Endothelial cell (in vitro differentiated cells): ENCODE data around the gene PTAR1. TPM values are rescaled to one million over a fixed set of nuclear protein-coding genes. Genes with fewer than 3 reads are reported as not detected.

Source experiments
- DNase-seq: peaks from one replicate; pipeline ENCODE4 v3.0.0; 2021; ENCODE audit warnings: low spot score
- H3K27ac Mint-ChIP-seq: one replicate; pipeline ENCODE4 v1.8.0; 2021; ENCODE audit warnings: mixed read lengths, inconsistent platforms; ENCODE audit not compliant: unreplicated experiment
- H3K27me3 Mint-ChIP-seq: one replicate; pipeline ENCODE4 v1.8.0; 2021; ENCODE audit warnings: mild to moderate bottlenecking, moderate library complexity, mixed read lengths, inconsistent platforms; ENCODE audit not compliant: unreplicated experiment
- H3K36me3 Mint-ChIP-seq: one replicate; pipeline ENCODE4 v1.8.0; 2021; ENCODE audit warnings: mild to moderate bottlenecking, low read depth, mixed read lengths, inconsistent platforms; ENCODE audit not compliant: unreplicated experiment
- H3K4me1 Mint-ChIP-seq: one replicate; pipeline ENCODE4 v1.8.0; 2021; ENCODE audit warnings: mild to moderate bottlenecking, mixed read lengths, inconsistent platforms; ENCODE audit not compliant: unreplicated experiment
- H3K4me3 Mint-ChIP-seq: one replicate; pipeline ENCODE4 v1.8.0; 2021; ENCODE audit warnings: mild to moderate bottlenecking, mixed read lengths, inconsistent platforms; ENCODE audit not compliant: unreplicated experiment
- H3K9me3 Mint-ChIP-seq: one replicate; pipeline ENCODE4 v1.8.0; 2021; ENCODE audit warnings: mixed read lengths, inconsistent platforms; ENCODE audit not compliant: unreplicated experiment
- CTCF ChIP-seq: fragments of 200-600 bp; sonication (generic); IDR thresholded peaks from one replicate; pipeline ENCODE4 v1.5.0; 2021; ENCODE audit warnings: antibody characterized with exemption; ENCODE audit not compliant: unreplicated experiment
- total RNA-seq: library from RNA; stranded (reverse); fragmentation: NEBNext Ultra II Directional; extraction: Animal tissue kit (Norgen Biotek cat#: 25700); gene quantifications from one replicate; pipeline ENCODE4 v1.2.1, GENCODE V29; 2021; ENCODE audit not compliant: unreplicated experiment

Gene PTAR1
- total RNA-seq, 1 donor from 2014 or later = 32.5 TPM

- no peak for TF ChIP-seq CTCF
- H3K27ac Mint-ChIP-seq = no peak overlapping the region
- peaks cover 6% of the 10 kb centered on the region for H3K36me3 Mint-ChIP-seq
- no peak for DNase-seq
- no peaks in the 10 kb centered on the region for H3K4me1 Mint-ChIP-seq
- H3K27me3 Mint-ChIP-seq = no peaks in the 10 kb centered on the region
- H3K9me3 Mint-ChIP-seq = no peaks in the 10 kb centered on the region
- H3K4me3 Mint-ChIP-seq = no peak overlapping the region
Observed at GRCh38 chr9:69696802-69697201, 63.0 kb downstream of the PTAR1 start.

DNA sequence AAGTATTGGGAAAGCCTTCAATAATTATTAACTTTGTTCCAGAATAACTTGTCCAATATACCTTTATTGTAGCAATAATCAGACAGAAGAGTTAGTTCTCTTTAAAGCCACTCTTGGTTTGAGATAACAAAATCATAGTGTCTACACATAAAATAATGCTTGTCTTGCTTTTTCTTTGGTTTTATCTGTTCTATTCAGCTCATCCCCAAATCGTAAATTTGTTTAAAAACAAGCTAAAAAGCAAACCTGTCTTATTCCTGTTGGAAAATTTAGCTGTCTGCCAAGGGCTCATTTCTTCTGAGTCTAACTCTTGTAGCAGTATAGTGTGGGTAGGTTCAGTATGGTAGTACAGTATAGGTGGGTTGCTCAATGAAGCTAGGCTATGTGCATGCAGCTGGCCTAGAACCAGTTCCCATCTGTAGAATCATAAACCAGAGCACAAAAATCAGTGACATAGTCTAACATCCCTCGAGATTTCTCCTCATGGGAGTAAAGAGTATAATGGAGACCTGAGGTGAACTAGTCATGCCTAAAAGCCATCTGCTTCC, 69.7 kb downstream of the PTAR1 start:
- H3K27me3 Mint-ChIP-seq = no peaks in the 10 kb centered on the region
- no peak for DNase-seq

DNA sequence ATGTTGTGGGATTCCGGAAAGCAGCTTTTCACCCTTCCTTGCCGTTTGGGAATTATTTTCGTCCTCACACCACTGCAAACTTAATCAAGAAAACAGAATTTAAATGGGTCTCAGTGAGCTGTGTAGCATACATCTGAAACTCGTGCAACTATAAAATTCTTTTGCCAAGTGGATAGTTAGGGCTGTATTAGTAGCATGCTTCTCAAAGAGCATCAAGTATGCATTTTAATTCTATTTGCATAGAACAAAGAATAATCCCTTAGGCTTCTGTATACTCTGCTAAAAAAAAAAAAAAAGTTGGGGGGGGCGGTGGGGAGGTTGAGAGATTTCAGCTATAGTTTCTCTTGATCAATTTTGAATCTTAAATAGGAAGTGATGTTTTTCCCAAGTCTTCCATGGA, 75.9 kb downstream of the PTAR1 start:
- peaks cover 2% of the 10 kb centered on the region for H3K4me1 Mint-ChIP-seq
- no peaks in the 10 kb centered on the region for H3K36me3 Mint-ChIP-seq

More for the DNA sequence above, 69.7 kb downstream of the PTAR1 start:
- TF ChIP-seq CTCF = no peak
- Mint-ChIP-seq H3K36me3 (no peaks in the 10 kb centered on the region), H3K9me3 (no peaks in the 10 kb centered on the region), H3K27ac (no peak overlapping the region), H3K4me3 (no peak overlapping the region), H3K4me1 (no peaks in the 10 kb centered on the region)

DNA sequence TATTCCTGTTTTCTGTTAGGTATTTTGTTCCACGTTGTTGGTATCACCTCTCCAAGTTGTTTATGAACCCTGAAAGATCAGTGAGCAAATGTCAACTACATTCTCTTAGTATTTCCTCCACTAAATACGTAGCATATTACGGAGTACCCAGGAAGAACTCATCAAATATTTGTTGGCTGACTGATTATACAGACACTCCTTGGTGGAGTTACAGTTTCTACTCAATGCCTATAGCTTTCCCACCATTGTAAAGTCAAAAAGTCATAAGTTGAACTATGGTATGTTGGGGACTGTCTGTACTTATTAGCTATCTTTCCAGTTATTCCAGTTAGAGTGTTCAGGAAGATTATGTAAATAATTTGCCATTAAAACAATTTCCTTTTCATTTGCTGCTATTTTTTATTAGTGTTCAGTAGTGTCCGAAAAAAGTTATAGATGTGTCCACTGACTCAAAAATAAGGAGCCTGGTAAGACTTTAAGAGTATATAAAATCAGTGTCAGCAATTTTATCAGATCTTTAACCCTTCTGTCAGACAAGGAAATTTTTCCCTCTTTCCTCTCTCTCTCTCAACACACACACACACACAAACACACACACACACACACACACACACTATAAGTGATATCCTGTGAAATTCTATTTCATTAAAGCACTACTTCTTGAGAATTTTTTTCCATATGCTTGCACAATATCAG, 80.8 kb downstream of the PTAR1 start:
- peaks cover 9% of the 10 kb centered on the region for H3K4me1 Mint-ChIP-seq
- no peak for DNase-seq
- no peaks in the 10 kb centered on the region for H3K27me3 Mint-ChIP-seq
- no peaks in the 10 kb centered on the region for H3K36me3 Mint-ChIP-seq
- H3K4me3 Mint-ChIP-seq = no peak overlapping the region
- H3K9me3 Mint-ChIP-seq = no peaks in the 10 kb centered on the region
- H3K27ac Mint-ChIP-seq = no peak overlapping the region
- no peak for TF ChIP-seq CTCF

More for the DNA sequence above, 75.9 kb downstream of the PTAR1 start:
- no peak for TF ChIP-seq CTCF
- DNase-seq = no peak
- no peaks in the 10 kb centered on the region for H3K9me3 Mint-ChIP-seq
- H3K27me3 Mint-ChIP-seq = no peaks in the 10 kb centered on the region
- no peak overlapping the region for H3K4me3 Mint-ChIP-seq
- no peak overlapping the region for H3K27ac Mint-ChIP-seq

DNA sequence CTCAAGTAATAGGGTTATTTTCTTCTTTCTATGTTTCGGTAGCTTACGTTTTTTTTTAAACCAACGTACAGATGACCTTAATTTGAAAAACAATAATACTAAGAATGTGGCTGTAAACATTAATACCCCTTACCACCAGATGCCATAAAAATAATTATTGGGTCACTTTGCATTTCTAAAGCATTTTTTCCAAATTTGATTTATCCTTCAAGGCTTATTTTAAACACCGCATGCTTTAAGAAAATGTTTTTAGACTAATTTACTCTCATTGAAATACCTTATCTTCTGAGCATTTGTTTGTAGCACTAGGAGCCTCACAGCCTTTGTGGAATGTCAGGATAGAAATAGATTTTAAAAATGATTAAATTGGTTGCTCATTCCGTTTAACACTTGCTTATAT, 81.9 kb downstream of the PTAR1 start:
- no peak for TF ChIP-seq CTCF

More for the DNA sequence above, 81.9 kb downstream of the PTAR1 start:
- peaks cover 9% of the 10 kb centered on the region for H3K4me1 Mint-ChIP-seq
- H3K9me3 Mint-ChIP-seq = no peaks in the 10 kb centered on the region
- H3K4me3 Mint-ChIP-seq = no peak overlapping the region
- no peaks in the 10 kb centered on the region for H3K36me3 Mint-ChIP-seq
- DNase-seq = no peak
- H3K27me3 Mint-ChIP-seq = no peaks in the 10 kb centered on the region
- no peak overlapping the region for H3K27ac Mint-ChIP-seq
